GM12878 (cell line): ENCODE results near the gene DPM1.

Experiments
- CREB1 ChIP-seq: IDR thresholded peaks from 2 replicates; pipeline ENCODE4 v1.6.1; 2012; ENCODE audit warnings: low read depth, mild to moderate bottlenecking, inconsistent platforms
- CTCF ChIP-seq, 3 experiments: IDR thresholded peaks in 2 of 3; conservative IDR thresholded peaks in 1 of 3; 2 replicates each; pipeline ENCODE4 v1.5.1; 2011; ENCODE audit warnings: low read depth in 3 of 3, low read length in 3 of 3, mild to moderate bottlenecking in 3 of 3, control low read depth in 2 of 3, moderate library complexity in 2 of 3, inconsistent platforms in 1 of 3, mixed read lengths in 1 of 3; ENCODE audit not compliant: control insufficient read depth in 2 of 3, insufficient read depth in 1 of 3; ENCODE audit errors: extremely low read depth in 1 of 3
- EP300 ChIP-seq, 2 experiments: fragments of 150-350 bp in 1 of 2; IDR thresholded peaks; 2 replicates each; pipeline ENCODE4 v1.6.1; 2011 to 2012; ENCODE audit warnings: low read depth in 2 of 2, low read length in 2 of 2, borderline replicate concordance in 1 of 2, improper control_type of control experiment in 1 of 2, inconsistent platforms in 1 of 2; ENCODE audit not compliant: control insufficient read depth in 1 of 2
- FOXM1 ChIP-seq: IDR thresholded peaks from 2 replicates; pipeline ENCODE4 v1.6.1; 2012; ENCODE audit warnings: low read depth, mild to moderate bottlenecking, inconsistent platforms, low read length, moderate library complexity
- GABPA ChIP-seq: IDR thresholded peaks from 2 replicates; pipeline ENCODE4 v1.6.1; 2014; ENCODE audit warnings: antibody characterized with exemption, low read depth, mild to moderate bottlenecking, inconsistent platforms
- MEF2B ChIP-seq: fragments of 450-650 bp; IDR thresholded peaks from 2 replicates; pipeline ENCODE4 v1.6.1; 2018; ENCODE audit warnings: mild to moderate bottlenecking, moderate library complexity; ENCODE audit not compliant: partially characterized antibody, poor library complexity, severe bottlenecking
- NFYB ChIP-seq: IDR thresholded peaks from 2 replicates; pipeline ENCODE4 v1.6.1; 2011; ENCODE audit warnings: low read depth, mild to moderate bottlenecking, low read length, improper control_type of control experiment, moderate library complexity; ENCODE audit not compliant: insufficient read depth
- NR2C2 ChIP-seq: IDR thresholded peaks from 2 replicates; pipeline ENCODE4 v1.6.1; 2011; ENCODE audit warnings: borderline replicate concordance, low read depth; ENCODE audit not compliant: control insufficient read depth, insufficient read length
- POLR2A ChIP-seq: IDR thresholded peaks from 2 replicates; pipeline ENCODE4 v1.6.1; 2011; ENCODE audit warnings: low read depth, mild to moderate bottlenecking, low read length
- REST ChIP-seq: IDR thresholded peaks from 2 replicates; pipeline ENCODE4 v1.6.1; 2012; ENCODE audit warnings: mild to moderate bottlenecking, low read depth, low read length
- SIN3A ChIP-seq: IDR thresholded peaks from 2 replicates; pipeline ENCODE4 v1.6.1; 2012; ENCODE audit warnings: low read depth, low read length, improper control_type of control experiment
- TAF1 ChIP-seq: IDR thresholded peaks from 2 replicates; pipeline ENCODE4 v1.6.1; 2011; ENCODE audit warnings: mild to moderate bottlenecking, low read depth, low read length, borderline replicate concordance
- TBL1XR1 ChIP-seq: IDR thresholded peaks from 2 replicates; pipeline ENCODE4 v1.6.1; 2012; ENCODE audit warnings: low read depth, low read length, improper control_type of control experiment
- YBX1 ChIP-seq: fragments of 450-650 bp; IDR thresholded peaks from 2 replicates; pipeline ENCODE4 v1.6.1; 2016; ENCODE audit warnings: antibody characterized with exemption

- TF ChIP-seq POLR2A = no peak
- TF ChIP-seq CTCF (IDR thresholded peaks at IDR 0.05 in 2 of 3, conservative IDR thresholded peaks at IDR 0.05 in 1 of 3; ENCODE audit: control insufficient read depth in 2 of 3, extremely low read depth in 1 of 3, insufficient read depth in 1 of 3, low read depth in 3 of 3, low read length in 3 of 3) = no peak
- TF ChIP-seq GABPA = no peak
- TF ChIP-seq EP300 (IDR thresholded peaks at IDR 0.05; ENCODE audit: borderline replicate concordance in 1 of 2, control insufficient read depth in 1 of 2, low read depth in 2 of 2, low read length in 2 of 2) = no peak
- TF ChIP-seq REST = no peak
- no peak for TF ChIP-seq MEF2B
- no peak for TF ChIP-seq NR2C2
- TF ChIP-seq NFYB = no peak
- TF ChIP-seq FOXM1 = no peak
- no peak for TF ChIP-seq YBX1
- no peak for TF ChIP-seq TBL1XR1
- no peak for TF ChIP-seq TAF1
- no peak for TF ChIP-seq CREB1
- no peak for TF ChIP-seq SIN3A
These were observed 11.6 kb upstream of the DPM1 start for GRCh38 chr20:50969912-50970311.
